HAP-1 (cell line): Measurements from ENCODE around the gene STAG2.
"Not testable (repeated sequence)": the region's sequence is repeated elsewhere in the genome, so short reads cannot be mapped to it uniquely, and the experiment has no call there.

ENCODE experiments used
- DNase-seq, 2 experiments: peaks; one replicate each; pipeline ENCODE4 v3.0.0-alpha.2; 2016 to 2020; ENCODE audit warnings: low spot score in 2 of 2
- H3K27me3 ChIP-seq: fragments of 250-450 bp; sonication (Bioruptor Pico); 2 replicates; pipeline ENCODE4 v1.5.1; 2020; ENCODE audit warnings: low read depth, mild to moderate bottlenecking, moderate library complexity
- H3K36me3 ChIP-seq: fragments of 250-450 bp; sonication (Bioruptor Pico); replicated peaks from 2 replicates; pipeline ENCODE4 v1.5.1; 2020; ENCODE audit warnings: mild to moderate bottlenecking
- H3K4me1 ChIP-seq: fragments of 250-450 bp; sonication (Bioruptor Pico); 2 replicates; pipeline ENCODE4 v1.5.1; 2020; ENCODE audit warnings: mild to moderate bottlenecking
- H3K4me3 ChIP-seq: fragments of 250-450 bp; sonication (Bioruptor Pico); 2 replicates; pipeline ENCODE4 v1.5.1; 2020; ENCODE audit warnings: mild to moderate bottlenecking, moderate library complexity
- H3K9me3 ChIP-seq: fragments of 250-450 bp; sonication (Bioruptor Pico); 2 replicates; pipeline ENCODE4 v1.5.1; 2020; ENCODE audit warnings: mild to moderate bottlenecking, moderate library complexity
- in situ Hi-C: fragments of 300-500 bp; cut with MboI; formaldehyde crosslinking; loops from 3 replicates; pipeline ENCODE4 v1.14.3; 2020; ENCODE audit warnings: low sequenced_read_pairs, inconsistent platforms, mixed read lengths

Gene STAG2

DNA sequence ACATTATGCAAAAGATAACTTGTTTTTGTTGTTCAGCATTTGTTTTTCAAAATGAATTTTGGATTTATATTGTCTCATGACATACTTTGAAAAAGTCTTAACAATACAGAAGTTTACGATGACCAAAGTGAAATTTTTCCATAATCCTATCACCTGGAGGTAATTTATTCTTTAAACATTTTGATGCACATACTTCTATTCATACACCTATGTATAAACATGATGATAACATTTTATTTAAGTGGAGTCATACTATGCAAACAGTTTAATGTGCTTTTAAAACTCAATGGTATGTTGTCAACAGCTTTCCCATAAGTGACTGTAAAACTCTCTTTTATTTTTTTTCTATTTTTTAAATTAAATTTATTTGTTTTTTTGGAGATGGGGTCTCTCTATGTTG is 65.0 kb downstream of the STAG2 start:
- Histone ChIP-seq H3K4me1 (no peaks in the 10 kb centered on the region), H3K27me3 (no peaks in the 10 kb centered on the region), H3K36me3 (peaks cover 38% of the 10 kb centered on the region), H3K9me3 (no peaks in the 10 kb centered on the region), H3K4me3 (no peak overlapping the region)
- in situ Hi-C loops: no loop called here
- DNase-seq: no peak

DNA sequence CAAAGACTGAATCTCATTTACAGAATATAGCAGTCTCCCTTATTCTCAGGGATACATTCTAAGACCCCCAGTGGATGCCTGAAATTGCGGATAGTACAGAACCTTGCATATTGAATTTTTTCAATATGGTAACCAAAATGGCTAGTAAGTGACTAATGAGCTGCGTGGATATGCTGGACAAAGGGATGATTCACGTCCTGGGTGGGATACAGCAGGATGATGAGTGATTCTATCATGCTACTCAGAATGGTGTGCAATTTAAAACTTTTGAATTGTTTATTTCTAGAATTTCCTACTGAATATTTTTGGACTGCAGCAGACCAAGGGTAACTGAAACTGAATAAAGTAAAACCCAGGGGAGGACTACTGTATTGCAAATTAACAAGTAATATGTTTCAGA is 66.7 kb downstream of the STAG2 start:
- Histone ChIP-seq H3K36me3 (peaks cover 35% of the 10 kb centered on the region), H3K4me1 (no peaks in the 10 kb centered on the region; the same call in 1 of the 2 replicates), H3K27me3 (no peaks in the 10 kb centered on the region), H3K9me3 (no peaks in the 10 kb centered on the region), H3K4me3 (no peak overlapping the region)
- no peak for DNase-seq
- in situ Hi-C loops: no loop called here

DNA sequence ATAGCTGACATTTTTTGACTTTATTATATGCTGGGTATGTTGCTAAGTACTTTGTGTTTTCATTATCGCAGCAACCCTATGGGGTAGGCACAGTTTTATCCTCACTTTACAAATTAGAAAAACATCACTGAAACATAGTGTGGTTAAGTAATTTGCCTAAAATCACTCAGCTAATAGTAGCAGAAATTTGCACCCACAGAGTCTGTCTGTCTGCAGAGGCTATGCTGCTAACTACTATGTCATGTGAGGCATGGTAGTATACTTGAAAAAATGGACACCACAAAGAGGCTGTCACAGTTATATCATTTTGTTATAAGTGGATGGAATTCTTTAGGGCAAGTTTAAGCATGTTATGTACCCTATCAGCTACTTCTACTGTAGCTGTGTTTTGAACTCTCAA is 69.0 kb downstream of the STAG2 start:
- H3K4me3 ChIP-seq: no peak overlapping the region
- H3K9me3 ChIP-seq: no peaks in the 10 kb centered on the region
- peaks cover 42% of the 10 kb centered on the region for H3K36me3 ChIP-seq
- no peak for DNase-seq
- H3K4me1 ChIP-seq: no peaks in the 10 kb centered on the region; the same call in 1 of the 2 replicates
- no peaks in the 10 kb centered on the region for H3K27me3 ChIP-seq
- in situ Hi-C loops: no loop called here

DNA sequence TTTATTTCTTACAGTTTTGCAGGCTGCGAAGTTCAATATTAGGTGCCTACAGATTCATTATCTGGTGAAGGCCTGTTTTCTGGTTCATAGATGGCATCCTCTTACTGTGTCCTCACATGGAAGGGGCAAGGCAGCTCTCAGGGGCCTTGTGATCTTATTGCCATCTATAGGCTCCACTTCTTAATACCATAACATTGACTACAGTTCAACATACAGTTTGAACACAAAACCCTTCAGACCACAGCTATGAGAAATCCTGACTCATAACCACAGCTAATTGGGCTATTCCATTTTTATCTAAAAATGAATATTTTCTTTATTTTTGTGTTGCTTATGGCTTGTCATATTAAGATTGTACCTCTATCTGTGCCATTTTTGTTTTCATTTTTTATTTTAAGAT is 72.3 kb downstream of the STAG2 start:
- no peak for DNase-seq
- in situ Hi-C loops: no loop called here
- Histone ChIP-seq H3K4me3 (no peak overlapping the region), H3K27me3 (no peaks in the 10 kb centered on the region), H3K36me3 (peaks cover 39% of the 10 kb centered on the region), H3K9me3 (no peaks in the 10 kb centered on the region), H3K4me1 (no peaks in the 10 kb centered on the region; the same call in 1 of the 2 replicates)

DNA sequence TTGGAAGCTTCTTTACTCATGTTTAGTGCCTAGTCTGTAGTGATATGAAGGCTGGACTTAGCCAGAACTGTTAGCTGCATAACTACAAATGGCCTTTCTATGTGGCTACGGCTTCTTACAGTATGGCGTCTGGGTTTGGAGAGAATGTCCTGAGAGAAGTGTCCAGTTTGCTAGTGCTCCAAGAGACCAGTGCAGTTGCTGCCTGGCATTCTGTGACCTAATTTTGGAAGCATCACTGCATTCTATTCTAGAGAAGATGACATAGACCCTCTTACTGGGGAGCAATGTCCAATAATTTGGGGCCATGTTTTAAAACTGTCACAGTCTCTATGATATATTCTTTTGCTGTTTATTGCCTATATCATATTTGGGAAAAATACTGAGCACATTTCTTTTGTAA is 74.2 kb downstream of the STAG2 start:
- no peaks in the 10 kb centered on the region for H3K27me3 ChIP-seq
- in situ Hi-C loops: no loop called here
- peaks cover 31% of the 10 kb centered on the region for H3K36me3 ChIP-seq
- DNase-seq: no peak
- no peaks in the 10 kb centered on the region for H3K9me3 ChIP-seq
- peaks cover 5% of the 10 kb centered on the region for H3K4me1 ChIP-seq
- no peak overlapping the region for H3K4me3 ChIP-seq

DNA sequence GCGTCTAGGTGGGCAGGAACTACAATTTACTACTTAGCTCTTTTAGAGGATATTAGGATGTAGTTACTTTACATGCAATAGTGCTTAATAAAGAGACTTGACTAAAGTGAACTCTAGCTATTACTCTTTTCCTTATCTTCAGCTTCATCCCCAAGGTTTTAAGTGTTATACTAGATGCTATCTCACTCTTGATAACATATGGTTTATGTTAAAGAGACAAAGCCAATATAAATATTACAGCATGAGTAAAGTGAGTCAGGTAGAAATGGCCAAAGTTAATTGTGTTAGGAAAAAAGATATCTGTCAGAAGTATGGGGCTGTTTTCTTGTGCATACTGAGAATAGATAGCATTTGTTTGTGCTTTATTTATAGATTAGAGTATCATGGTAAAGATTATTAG is 80.5 kb downstream of the STAG2 start:
- in situ Hi-C loops: no loop called here
- no peak for DNase-seq
- Histone ChIP-seq H3K27me3 (no peaks in the 10 kb centered on the region), H3K4me3 (no peak overlapping the region), H3K4me1 (peaks cover 5% of the 10 kb centered on the region), H3K9me3 (no peaks in the 10 kb centered on the region), H3K36me3 (peaks cover 48% of the 10 kb centered on the region)

DNA sequence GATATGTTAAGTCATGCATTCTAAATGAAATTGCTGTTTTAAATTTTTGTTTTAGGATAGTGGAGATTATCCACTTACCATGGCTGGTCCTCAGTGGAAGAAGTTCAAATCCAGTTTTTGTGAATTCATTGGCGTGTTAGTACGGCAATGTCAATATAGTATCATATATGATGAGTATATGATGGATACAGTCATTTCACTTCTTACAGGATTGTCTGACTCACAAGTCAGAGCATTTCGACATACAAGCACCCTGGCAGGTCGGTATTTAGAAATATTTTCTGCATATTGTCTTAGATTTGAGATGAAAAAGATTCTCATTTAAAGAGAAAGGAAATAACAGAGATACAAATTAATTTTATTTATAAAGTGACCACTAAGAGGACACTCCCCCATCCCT is 83.6 kb downstream of the STAG2 start:
- peaks cover 50% of the 10 kb centered on the region for H3K36me3 ChIP-seq
- no peaks in the 10 kb centered on the region for H3K9me3 ChIP-seq
- no peak for DNase-seq
- in situ Hi-C loops: no loop called here
- H3K4me1 ChIP-seq: peaks cover 4% of the 10 kb centered on the region
- H3K4me3 ChIP-seq: no peak overlapping the region
- no peaks in the 10 kb centered on the region for H3K27me3 ChIP-seq

DNA sequence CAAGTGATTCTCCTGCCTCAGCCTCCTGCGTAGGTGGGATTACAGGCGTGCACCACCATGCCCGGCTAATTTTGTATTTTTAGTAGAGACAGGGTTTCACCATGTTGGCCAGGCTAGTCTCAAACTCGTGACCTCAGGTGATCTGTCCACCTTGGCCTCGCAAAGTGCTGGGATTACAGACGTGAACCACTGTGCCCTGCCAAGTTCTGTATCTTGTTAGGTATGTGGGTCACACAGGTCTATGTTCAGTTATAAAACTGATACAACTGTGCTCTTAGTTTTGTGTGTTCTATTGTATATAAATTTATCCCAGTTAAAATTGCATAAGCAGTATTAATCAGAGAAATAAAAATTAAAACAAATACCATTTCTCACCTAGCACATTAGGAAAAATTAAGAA is 122.9 kb downstream of the STAG2 start:
- H3K27me3 ChIP-seq, in situ Hi-C loops: not testable (repeated sequence)
- H3K36me3 ChIP-seq: peaks cover 82% of the 10 kb centered on the region

DNA sequence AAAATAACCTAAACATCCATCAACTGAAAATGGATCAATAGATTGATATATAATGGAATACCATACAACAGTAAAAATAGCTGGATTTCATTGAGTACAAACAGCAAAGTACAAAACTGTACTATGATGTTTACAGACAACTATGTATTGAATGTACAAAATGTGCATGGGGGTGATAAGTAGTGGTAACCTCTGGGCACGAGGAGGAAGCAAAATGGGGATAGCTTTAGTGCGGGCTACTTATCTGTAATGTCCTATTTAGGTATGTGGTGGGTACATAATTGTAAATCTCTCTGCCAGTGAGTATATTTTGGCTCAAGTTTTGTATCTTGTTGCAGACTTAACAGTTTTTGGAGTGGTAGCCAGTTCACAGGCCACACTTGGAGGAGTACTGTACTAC is 123.6 kb downstream of the STAG2 start:
- Histone ChIP-seq H3K27me3 (no peaks in the 10 kb centered on the region), H3K4me1 (no peaks in the 10 kb centered on the region), H3K9me3 (no peaks in the 10 kb centered on the region), H3K36me3 (peaks cover 81% of the 10 kb centered on the region), H3K4me3 (no peak overlapping the region)
- in situ Hi-C loops: no loop called here
- no peak for DNase-seq

More for the DNA sequence above, 122.9 kb downstream of the STAG2 start:
- H3K4me3 ChIP-seq, H3K4me1 ChIP-seq, DNase-seq, H3K9me3 ChIP-seq: not testable (repeated sequence)

DNA sequence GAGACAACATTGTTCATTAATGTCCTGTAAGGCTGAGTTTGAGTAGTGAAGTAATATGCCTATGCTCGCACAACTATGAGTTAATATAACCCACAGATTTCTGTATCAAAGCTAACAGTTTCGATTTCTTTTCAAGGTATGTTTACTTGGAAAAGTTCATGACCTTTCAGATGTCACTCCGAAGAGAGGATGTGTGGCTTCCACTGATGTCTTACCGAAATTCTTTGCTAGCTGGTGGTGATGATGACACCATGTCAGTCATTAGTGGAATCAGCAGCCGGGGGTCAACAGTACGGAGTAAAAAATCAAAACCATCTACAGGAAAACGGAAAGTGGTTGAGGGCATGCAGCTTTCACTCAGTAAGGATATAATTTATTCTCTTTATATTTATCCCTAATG is 124.9 kb downstream of the STAG2 start:
- peaks cover 83% of the 10 kb centered on the region for H3K36me3 ChIP-seq
- in situ Hi-C loops: no loop called here

DNA sequence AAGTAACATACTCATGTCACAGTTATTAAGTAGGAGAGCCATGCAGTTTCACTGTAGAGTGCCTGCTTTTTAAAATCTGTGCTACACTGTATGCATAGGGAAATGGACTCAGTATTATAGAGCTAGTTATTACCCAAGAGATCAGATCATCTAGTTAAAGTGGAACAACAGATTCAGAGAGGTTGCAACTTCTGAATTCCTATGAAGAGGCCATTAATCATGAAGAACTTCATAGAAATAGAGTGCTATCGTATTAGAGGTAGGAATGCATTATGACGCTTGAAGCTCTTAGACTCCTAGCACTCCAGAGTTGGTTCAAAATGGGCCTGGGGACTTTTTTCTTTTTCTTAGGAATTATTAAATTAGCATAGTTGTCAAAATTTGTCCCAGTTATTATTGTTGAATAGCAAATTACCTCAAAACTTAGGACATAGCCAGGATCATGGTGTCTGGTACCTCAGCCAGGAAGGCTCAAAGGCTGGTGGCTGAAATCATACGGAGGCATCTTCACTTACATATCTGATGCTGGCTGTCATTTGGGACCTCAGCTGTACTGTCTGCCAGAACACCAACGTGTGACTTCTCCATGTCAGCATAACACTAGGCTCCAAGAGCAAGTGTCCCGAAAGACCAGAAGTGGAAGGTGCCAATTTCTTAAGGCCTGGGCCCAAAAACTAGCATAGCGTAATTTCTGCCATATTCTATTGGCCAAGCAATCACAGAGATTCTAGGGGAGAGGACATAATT is 125.7 kb downstream of the STAG2 start:
- DNase-seq: no peak
- Histone ChIP-seq H3K4me3 (no peak overlapping the region), H3K9me3 (no peaks in the 10 kb centered on the region), H3K36me3 (peaks cover 83% of the 10 kb centered on the region), H3K4me1 (no peaks in the 10 kb centered on the region), H3K27me3 (no peaks in the 10 kb centered on the region)
- in situ Hi-C loops: no loop called here

More for the DNA sequence above, 124.9 kb downstream of the STAG2 start:
- Histone ChIP-seq H3K27me3 (no peaks in the 10 kb centered on the region), H3K9me3 (no peaks in the 10 kb centered on the region), H3K4me3 (no peak overlapping the region), H3K4me1 (no peaks in the 10 kb centered on the region)
- DNase-seq: no peak

DNA sequence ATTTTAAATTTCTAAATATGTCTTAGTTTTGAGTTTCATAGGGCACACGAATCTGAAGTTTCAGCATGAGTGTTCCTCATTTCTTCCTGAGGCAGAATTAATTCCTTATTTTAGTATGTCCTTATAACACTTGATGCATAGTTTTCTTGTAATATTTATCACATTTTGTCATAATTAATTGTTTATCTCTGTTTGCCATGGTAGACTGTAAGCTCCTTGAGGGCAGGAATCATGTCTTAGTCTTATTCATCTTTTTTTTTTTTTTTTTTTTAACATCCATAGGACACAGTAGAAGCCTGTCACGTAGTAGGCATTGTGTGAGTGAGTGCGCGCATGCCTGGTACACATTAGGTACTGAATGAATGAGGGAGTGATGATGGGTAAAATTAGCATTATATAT is 131.7 kb downstream of the STAG2 start:
- Histone ChIP-seq H3K9me3 (no peaks in the 10 kb centered on the region), H3K27me3 (no peaks in the 10 kb centered on the region), H3K4me3 (no peak overlapping the region), H3K36me3 (peaks cover 72% of the 10 kb centered on the region), H3K4me1 (no peaks in the 10 kb centered on the region)
- in situ Hi-C loops: no loop called here
- DNase-seq: no peak

DNA sequence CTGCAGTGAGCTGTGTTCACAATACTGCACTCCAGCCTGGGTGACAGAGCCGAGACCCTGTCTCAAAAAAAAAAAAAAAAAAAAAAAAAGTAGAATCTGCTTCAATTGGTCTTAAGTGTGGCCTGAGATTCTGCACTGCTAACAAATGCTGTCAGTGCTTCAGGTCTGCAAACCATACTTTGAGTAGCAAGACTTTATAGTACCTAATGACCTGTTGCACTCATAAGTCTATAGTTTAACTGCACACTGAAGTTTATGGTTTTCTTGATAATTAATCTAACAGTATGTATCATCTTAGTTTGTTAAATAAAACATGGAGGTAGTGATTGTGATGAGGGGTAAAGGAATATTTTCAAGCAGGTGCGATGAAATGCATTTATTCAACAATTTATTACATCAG is 135.6 kb downstream of the STAG2 start:
- Histone ChIP-seq H3K9me3 (no peaks in the 10 kb centered on the region), H3K36me3 (peaks cover 73% of the 10 kb centered on the region), H3K27me3 (no peaks in the 10 kb centered on the region; the same call in 1 of the 2 replicates), H3K4me3 (no peak overlapping the region), H3K4me1 (no peaks in the 10 kb centered on the region)
- in situ Hi-C loops: no loop called here
- no peak for DNase-seq

DNA sequence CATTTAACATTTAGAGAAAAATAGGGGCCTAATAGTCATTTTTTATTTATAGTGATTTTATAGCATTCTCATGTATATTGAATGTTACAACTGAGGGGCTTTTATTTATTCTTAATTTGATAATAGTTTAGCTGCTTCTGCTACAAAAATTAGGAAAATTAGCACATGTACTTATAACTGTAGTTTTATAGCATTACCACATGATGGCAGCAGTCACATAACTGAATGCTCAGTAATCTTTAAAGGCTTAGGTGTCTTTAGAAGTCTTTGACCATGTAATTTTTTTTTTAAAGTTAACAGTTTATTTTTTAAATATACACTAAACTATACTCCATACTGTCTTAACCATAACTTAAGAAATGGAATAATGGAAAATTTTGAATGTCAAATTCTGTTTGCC is 136.6 kb downstream of the STAG2 start:
- peak in 1 of 2 experiments; percentile 65 for DNase-seq
- H3K36me3 ChIP-seq: peaks cover 70% of the 10 kb centered on the region
- no peaks in the 10 kb centered on the region; the same call in 1 of the 2 replicates for H3K27me3 ChIP-seq
- H3K4me1 ChIP-seq: no peaks in the 10 kb centered on the region
- in situ Hi-C loops: no loop called here
- H3K9me3 ChIP-seq: no peaks in the 10 kb centered on the region
- no peak overlapping the region for H3K4me3 ChIP-seq

DNA sequence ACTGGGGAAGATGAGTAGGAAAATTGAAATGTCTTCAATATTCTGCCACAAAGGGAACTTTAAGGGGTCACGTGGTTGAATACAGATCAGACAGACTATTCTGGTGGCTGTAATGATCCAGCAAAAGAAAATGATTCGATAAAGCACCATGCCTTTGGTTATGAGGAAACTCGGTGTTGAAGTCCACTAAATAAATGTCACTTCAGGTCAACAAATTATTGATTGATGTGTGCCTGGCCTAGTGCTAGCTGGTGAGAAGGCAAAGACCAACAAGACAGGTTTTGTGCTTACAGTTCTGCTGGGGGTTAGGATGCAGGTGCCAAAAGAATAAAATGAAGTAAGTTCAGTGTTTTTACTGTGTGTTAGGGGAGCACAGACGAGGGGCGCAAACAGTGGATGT is 142.5 kb downstream of the STAG2 start:
- no peaks in the 10 kb centered on the region for H3K4me1 ChIP-seq
- no peak overlapping the region for H3K4me3 ChIP-seq
- 0 out of 2 replicates have a peak, but pooled peaks cover 4% of the 10 kb centered on the region for H3K9me3 ChIP-seq
- H3K36me3 ChIP-seq: peaks cover 36% of the 10 kb centered on the region
- no peak for DNase-seq
- H3K27me3 ChIP-seq: no peaks in the 10 kb centered on the region; the same call in 1 of the 2 replicates
- in situ Hi-C loops: no loop called here
